NT2/D1 (cell line): ENCODE results near the gene MICALL2.

ENCODE experiments used
- SUZ12 ChIP-seq: IDR thresholded peaks from 2 replicates; pipeline ENCODE4 v1.6.1; 2011; ENCODE audit not compliant: insufficient read length, insufficient read depth; ENCODE audit errors: extremely low read depth
- ZNF274 ChIP-seq: IDR thresholded peaks from 2 replicates; pipeline ENCODE4 v1.6.1; 2011; ENCODE audit warnings: mild to moderate bottlenecking, low read depth, low read length

DNA sequence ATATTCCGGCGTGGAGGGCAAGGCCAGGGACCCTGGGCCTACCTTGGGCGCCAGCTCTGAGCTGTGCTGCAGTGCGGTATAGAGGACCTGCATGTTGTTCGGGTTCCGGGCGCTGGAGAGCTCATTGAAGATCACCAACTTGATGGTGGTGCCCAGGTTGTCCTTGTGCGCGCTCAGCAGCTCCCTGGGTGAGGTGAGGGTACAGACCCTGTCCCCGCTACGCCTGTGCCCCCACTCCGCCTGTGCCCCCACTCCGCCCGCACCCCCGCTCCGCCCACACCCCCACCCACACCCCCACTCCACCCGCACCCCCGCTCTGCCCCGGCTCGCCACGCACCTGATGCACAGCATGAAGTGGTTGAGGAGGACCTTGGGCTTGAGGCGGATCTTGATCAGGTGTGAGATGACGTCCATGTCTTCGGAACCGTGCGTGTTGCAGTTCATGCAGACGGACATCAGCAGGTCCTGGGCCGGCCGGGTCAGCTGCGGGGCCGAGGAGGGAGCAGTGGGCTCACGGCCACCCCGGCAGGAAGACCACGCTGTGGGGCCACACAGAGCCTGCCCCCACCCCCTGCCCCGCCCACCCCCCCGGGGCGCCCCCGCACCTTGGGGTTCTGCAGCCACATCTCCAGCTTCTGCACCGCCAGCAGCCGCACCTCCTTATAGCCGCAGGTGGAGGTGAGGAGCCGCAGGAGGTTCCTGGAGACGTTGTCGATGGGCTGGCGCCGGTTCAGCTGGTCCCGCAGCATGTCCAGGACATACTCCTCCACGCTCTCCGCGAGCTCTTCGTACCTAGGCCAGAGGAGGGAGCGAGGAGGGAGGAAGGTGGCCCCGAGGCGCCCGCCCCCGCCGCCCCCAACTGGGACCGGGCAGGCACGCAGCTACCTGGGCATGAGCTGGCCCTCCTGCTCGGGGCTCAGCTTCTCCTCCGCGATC lies 39.4 kb upstream of the MICALL2 start:
- TF ChIP-seq SUZ12: no peak
- TF ChIP-seq ZNF274: no peak
